NCI-H1436 treated with DMSO at 0.1 percent for 48 hours (cell line): ENCODE measurements around the gene EXOSC5.

ENCODE experiments used
- DNase-seq: peaks from one replicate; lab custom pipeline; 2025; lab: John Stamatoyannopoulos, UW

EXOSC5 gene

DNA sequence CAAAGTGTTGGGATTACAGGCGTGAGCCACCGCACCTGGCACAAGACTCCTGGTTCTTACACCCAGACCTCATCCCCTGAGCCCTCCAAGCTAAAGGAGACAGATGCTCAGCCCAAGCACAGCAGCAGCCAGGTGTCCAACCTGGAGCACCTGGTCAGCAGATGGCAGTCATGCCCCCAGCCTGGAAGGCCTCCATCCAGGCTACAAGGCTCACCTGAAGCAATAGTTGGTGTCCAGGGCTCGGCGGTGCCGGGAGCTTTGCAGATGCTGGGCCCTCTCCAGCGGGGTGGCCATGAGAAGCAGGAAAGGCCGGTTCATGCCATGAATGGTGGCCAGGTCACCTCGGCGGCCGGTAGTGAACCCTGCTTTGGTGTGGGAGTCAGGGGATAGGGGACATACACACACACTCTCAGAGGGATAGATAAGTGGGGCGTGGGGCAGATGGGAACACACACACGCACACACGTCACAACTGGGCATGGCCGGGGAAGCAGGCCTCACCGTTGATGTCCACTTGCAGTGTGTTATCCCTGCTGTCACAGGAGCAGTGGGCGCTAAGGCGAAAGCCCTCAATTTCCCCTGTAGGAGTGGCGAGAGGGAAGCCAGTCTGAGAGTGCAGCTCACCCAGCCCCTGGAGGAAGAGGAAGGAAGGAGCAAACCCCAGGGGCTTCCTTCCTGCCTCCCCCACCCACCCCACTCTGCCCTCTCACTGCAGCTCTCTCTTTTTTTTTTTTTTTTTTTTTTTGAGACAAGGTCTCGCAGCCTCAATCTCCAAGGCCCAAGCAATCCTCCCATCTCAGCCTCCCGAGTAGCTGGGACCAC, 55.3 kb downstream of the EXOSC5 start:
- no peak for DNase-seq

DNA sequence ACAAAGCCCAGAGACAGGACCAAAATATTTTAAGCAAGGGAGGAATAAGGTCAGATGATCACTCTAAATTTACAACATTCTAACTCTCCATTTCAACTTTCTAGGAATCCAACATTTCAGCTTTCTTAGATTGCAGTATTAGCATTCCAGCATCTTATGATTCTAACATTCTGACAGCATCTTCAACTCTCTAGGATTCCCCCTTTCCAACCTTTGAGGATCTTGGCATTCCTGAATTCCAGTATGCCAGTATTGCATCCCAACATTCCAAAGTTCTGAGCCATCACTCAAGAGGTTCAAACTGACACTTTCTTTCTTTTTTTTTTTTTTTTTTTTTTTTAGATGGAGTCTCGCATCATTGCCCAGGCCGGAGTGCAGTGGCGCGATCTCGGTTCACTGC, 57.2 kb downstream of the EXOSC5 start:
- no peak for DNase-seq
